HG03108 (cell line): ENCODE data around the gene AKAP13.

Source experiments
- ATAC-seq: cut with Tn5 transposase; IDR thresholded peaks from one replicate; pipeline ENCODE4 v1.9.1; 2021; ENCODE audit warnings: moderate library complexity; ENCODE audit not compliant: unreplicated experiment

Gene AKAP13

DNA sequence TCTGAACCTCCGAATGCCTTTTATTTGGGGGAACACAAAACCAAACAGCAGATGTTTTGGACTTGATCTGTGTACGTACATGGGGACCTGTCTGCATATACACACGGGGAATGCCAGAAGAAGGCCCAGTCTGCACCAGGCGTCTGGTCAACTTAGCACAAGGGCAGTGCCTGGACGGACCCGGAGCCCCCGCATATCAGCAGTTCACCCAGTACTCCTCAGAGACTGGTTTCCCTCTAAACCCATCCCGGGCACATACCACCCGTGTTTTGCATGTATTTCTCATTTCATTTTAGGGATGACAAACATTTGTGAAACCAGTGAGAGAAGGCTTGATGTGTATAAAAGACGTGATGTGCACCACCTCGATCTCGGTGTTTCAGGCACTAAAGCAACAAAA is 364.6 kb downstream of the AKAP13 start:
- no peak for ATAC-seq

DNA sequence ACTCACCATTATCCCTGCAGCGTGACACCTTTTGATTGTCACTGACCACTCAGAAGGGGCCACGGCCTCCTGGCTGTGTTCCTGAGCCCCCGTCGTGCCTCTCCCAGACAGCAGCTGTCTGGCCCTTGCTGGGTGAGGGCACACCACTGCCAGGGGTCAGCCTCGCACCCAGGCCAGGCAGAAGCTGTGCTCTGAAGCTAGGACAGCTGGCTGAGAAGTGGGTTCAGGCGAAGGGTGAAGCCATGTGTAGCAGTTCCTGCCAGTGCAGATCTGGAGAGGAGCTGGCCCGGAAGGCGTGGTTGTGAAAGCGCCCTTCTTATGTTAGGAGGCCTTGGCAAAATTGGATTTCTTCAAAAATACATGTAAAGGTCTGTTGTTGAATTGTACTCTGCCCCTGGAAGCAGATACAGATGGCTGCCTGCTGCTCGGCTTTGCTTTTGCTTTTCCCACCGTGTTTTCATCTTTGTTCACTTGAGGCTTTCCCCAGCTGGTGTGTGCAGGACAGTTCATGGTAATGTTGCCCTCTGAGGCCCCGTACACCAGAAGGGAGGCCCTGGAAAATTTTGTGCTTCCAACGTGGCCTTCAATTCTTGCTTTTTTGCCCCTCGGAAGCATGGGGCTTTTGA is 365.2 kb downstream of the AKAP13 start:
- ATAC-seq, result no peak

DNA sequence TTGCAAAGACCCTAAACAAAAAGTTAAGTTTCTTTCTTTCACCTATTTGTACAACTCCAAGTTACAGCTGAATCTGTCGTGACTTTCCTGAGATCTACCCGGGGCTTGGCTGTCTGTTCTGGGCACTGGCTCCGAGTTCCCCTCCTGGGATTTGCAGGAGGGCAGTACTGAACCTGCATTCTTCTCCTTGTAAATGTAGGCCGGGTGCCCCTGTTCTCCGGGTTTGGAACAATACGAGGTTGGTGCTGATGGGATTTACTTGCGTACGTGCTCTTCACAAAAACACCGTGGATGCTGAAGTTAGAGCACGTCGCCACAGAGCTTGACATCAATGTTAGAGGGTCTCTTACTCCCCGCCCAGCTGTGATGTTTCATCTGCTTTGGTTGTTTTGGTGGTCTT is 366.2 kb downstream of the AKAP13 start:
- no peak for ATAC-seq

DNA sequence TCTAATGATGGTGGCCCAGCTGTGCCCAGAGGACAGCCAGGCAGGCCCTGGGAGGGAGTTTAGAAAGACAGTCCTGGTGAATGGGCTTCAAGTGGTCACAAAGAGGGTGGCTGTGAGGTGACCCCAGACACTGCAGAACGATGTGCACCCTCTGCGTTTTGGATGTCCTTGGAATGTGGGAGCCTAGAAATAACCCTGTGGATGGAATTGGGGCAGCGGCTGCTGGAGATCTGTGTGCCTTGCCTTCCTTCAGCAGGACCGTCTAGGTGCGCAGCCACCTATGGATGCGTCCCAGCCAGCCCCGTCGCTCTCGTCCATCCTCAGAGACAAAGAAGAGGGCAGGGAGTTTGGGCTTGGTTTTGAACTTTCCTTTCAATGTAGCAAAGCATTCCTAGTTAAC is 367.8 kb downstream of the AKAP13 start:
- ATAC-seq, result no peak

DNA sequence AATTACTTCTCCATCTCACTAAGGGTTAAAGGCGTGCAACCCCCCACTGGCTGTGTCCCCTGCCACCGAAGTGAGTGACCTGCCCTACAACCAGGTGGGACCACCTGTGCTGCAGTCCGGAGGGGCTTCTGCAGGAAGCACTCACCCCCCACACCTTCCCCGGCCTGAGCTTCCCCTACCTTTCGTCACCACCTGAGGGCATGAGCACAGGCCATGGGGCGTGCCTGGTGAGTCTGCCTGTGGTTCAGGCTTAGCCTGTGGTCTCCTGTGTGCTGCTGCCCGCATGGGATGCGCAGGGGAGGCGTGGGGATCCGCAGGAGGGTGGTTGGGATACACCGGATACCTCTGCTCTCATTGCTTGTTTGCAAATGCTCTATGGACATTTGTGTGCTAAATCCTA is 368.3 kb downstream of the AKAP13 start:
- no peak for ATAC-seq

DNA sequence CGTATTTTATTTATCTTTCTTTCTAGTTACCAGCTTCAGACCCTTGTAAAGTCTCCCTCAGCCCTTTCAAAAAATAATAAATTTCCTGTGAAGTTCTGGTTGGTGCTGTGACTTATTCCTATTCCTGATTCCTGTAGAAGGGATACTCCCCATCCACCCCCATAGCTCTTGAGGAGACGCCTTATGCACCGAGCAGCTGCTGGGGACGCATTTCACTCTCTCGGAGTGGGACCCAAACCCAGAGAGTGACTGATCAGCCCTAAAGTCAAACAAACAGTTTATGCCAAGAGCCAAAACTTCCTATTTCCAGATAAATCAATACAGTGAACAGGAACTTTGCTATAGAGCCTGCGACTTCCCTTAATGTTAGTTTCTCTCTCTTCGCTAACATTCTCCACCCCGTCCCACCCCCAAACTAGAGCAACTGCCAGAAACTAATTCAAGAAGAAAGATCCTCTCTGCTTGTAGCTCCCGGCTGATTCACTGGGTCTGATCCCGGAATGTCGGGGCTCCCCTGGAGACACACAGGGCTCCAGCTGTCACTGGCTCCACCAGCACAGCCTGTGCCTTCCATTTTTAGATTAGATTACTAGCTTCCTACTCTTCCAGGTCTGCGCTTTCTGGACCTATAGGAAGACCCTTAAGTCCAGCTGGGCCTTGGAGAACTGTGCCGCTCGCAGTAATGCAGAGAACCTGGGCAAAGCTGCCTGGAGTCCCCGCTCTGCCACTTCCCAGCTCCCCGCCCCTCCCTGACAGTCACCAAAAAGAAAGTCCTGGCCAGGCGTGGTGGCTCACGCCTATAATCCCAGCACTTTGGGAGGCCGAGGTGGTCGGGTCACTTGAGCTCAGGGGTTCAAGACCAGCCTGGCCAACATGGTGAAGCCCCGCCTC is 369.1 kb downstream of the AKAP13 start:
- no peak for ATAC-seq

DNA sequence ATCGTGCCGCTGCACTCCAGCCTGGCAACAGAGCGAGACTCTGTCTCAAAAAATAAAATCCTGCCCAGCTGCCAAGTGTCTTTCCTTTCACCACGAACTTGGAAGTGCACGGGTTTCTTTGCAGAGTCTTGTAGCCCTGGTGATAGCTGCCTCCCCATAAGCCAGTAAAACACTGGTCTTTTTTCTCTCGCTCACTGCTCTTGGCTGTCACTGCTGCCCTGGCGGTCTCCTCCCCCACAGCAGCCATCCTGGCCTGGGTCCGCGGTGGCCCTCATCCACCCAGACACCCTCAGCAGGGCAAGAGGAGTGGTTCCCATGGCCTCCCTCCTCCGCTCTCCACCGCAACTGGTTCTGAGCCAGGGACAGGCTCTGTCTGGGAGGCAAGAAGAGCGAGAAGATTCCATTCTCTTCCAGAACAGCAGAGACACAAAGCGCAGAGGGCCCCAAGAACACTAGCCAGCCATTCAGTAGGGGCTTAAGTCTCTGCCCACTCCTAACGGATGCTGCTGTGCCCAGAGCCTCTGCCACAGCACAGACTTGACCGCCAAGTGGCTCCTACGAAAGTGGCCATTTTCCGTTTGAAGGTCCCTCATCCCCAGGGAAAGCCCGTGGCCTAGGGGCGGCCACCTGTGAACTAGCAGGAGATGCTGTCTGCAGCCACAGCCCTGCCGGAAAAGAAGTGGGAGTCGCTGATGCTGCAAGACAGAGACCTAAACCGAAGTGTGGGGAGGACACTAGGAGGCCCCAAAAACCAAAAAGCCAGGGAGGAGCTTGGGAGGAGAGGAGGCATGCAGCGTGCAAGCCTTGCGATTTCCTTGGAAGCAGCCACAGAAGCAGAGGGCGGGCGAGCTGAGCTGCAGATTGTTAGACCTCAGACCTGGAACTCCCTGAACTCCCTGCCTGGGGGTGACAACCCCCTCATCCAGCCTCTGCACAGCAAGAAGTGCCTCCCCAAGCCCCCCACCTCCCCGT is 370.2 kb downstream of the AKAP13 start:
- no peak for ATAC-seq

DNA sequence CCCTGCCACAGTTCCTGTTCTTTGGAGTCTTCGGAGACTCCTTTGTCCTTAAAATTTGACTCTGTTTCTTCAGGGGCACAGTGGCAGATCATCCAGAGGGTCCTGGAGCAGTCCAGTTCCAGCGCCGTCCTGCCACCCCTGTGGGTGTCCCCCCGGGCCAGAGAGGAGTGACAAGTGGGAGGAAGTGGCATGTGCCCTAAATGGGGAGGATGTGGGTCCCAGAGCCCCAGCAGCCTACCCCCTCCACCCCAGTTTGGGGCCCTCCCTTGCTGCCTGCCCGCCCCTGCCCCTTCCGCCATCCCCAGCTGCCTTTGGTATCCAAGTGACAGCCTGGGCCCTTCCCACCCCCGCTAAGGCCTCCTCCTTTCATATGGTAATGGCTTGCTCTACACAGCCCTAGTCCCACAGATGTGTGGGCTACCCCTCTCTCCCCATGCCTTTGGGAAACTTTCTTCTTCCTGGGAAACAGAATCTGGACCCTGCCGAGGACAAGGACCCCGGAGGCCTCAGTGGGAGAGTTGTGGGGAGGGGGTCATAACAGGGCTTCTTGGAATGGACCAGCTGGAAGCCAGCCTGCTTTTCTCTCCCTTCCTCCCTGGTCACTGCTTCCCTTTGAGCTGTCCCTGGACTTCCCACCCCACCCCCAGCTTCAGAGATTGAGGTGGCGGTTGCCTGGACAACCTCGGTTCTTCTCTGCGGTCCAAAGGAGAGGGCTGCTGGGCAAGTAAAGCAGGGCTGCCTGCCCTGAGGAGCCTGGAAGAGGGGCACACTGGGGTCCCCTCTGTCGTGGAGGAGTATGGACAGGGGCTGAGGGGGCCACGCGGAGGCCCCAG is 371.1 kb downstream of the AKAP13 start:
- ATAC-seq, result no peak

DNA sequence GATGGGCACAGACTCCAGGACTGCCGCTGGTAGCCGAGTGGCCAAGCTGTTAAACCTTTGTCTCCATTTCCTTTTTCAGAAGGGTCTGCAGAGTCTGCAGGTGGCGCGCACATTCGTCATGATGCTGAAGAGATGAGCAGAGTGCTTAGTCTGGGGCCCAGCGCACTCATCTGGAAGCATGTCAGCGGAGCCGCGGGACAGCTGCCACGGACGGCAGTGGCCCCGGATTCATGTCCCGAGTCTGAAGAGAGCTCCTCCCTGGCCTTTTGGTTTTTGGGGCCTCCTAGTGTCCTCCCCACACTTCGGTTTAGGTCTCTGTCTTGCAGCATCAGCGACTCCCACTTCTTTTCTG is 371.7 kb downstream of the AKAP13 start:
- ATAC-seq, result no peak

DNA sequence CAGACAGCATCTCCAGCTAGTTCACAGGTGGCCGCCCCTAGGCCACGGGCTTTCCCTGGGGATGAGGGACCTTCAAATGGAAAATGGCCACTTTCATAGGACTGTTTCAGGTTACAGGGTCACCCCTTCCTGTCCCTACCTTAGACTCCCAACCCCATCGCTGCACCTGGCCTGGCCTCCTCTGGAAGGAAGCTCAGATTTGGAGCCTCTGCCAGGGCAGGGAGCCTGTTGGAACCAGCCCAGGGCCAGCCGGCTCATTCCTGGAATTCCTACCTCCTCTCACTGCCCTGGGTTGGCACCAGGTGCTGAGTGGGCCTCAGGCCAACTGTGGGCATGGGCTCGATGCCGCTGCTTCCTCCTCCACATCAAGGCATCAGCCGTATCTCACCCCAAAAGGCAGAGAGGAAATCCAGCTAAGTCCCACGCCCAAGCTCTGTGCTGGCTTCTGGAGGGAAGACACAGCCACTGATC is 372.1 kb downstream of the AKAP13 start:
- no peak for ATAC-seq

DNA sequence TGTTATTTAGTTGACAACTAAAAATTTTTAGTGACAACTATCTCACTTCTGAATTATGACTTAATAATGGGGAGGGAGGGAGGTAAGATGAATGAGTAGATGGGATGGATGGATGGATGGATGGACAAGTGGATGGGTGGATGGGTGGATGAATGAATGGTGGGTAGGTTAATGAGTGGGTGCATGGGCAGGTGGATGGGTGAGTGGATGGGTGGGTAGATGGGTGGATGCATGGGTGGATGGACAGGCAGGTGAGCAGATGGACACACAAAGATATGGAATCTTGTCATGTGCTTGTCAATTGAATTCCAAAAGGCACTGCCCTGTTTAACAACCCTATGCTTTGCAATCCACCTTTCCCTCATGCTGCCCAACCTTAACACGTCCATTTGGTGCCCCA is 372.9 kb downstream of the AKAP13 start:
- no peak for ATAC-seq

DNA sequence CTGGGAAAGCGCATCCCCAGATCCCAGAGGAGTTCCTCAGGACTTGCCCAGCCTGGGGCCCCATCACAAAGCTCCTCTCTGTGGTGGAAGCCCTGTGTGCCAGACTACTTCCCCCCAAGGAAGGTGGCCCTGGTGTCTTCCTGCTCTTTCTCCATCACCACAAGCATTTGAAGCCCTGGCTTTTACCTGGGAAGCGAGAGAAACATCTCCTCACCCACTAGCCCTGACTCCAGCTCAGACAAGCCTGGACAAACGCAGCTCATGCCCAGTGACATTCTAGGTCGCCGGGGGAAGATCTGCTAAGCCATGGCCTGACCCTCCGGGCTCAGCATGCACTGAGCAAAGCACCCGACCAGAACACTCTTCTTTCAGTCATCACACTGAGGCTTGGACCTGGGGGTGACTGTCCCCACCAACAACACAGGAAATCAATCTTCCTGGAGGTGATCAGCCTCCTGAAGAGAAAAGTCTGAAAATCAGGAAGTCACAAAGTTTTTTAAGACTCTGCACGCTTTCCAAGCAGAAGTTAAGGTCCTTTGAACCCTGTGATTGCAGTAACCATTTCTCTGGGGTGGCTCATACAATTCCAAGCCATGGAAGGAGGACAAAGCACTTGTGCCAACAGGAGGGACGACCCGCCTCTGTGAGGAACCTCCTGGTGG is 373.5 kb downstream of the AKAP13 start:
- ATAC-seq, result no peak

DNA sequence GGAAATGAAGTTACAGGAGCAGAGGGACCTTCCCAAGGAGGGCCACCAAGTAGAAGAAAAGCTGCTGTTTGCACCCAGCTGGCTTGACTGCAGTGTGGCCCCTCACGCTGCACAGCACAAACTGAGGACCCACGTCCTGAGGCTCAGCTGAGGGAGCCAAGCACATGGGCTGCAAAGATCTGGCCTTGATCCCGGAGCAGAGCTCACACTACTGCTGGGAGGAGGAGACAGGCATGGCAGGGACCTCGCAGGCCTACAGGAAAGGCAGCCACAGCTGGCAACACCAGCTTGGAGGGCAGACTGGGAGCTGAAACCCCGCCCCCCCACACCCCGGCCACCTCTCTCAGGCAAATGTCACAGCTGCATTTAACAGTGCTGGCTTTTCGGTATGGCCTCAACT is 374.6 kb downstream of the AKAP13 start:
- no peak for ATAC-seq

DNA sequence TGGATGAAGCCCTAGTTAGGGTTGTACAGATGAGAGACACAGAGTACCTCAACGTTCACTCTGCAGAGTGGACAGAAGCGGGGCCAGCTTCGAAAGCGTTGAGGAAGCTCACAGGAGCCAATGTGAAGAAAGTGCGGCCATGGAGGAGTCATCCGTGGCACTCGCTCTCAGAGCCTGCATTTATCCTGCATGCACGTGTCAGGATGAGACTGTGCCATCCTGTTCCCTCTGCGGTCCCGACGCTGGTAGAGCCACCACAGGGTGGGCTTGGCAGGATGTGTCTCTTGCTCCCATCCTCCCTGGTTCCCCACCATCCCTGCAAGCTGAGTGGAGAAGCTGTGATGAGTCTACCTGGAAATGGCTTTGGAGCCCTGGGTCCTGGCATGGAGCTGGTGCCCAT is 375.1 kb downstream of the AKAP13 start:
- no peak for ATAC-seq

DNA sequence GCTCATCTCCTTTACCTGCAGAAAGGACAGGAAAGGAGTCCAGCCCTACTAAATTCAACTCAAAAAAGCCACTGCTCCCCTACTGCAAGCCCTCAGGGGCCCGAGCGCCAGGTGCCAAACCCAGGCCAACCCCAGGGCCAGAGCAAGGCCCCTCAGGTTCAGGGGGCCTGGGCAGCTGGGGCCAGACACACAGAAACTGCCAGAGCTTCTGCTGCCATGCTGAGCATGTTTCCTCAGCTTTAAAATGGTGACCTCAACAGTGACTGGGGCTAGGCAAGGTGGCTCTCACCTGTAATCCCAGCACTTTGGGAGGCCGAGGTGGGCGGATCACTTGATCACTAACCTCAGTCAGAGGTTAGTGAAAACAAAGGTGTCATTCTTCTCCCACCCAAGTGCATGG is 375.5 kb downstream of the AKAP13 start:
- ATAC-seq, result no peak

DNA sequence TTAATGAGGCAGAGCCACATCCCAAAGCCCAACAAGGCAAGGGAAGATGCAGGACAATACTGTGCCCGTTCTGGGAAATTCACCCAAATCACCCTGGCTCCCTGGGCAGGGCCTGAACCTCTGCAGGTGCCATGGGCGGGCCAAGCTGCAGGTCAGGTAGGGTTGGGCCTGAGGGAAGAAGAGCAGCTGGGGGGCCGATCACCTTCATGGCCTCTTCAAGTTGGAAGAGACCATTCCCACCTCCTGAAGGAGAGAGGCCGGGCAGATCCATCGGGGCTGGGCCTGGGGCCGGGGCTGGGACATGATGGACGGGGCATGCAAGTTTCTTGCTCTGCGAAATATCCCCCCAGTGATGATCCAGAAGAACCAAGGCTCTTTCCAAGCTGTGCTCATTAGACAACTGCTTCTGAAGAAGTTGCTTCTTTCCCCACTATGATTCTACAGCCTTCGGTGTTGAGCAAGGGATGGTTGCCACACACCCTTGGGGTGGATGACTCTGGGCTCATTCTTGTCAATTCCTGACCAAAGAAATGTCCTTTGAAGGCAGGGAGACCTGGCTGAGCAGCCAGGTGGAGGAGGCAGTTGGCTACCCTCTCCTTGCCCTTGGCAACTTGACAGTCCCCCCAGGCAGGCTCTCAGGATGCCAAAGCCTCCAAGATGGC is 376.1 kb downstream of the AKAP13 start:
- ATAC-seq, result no peak

DNA sequence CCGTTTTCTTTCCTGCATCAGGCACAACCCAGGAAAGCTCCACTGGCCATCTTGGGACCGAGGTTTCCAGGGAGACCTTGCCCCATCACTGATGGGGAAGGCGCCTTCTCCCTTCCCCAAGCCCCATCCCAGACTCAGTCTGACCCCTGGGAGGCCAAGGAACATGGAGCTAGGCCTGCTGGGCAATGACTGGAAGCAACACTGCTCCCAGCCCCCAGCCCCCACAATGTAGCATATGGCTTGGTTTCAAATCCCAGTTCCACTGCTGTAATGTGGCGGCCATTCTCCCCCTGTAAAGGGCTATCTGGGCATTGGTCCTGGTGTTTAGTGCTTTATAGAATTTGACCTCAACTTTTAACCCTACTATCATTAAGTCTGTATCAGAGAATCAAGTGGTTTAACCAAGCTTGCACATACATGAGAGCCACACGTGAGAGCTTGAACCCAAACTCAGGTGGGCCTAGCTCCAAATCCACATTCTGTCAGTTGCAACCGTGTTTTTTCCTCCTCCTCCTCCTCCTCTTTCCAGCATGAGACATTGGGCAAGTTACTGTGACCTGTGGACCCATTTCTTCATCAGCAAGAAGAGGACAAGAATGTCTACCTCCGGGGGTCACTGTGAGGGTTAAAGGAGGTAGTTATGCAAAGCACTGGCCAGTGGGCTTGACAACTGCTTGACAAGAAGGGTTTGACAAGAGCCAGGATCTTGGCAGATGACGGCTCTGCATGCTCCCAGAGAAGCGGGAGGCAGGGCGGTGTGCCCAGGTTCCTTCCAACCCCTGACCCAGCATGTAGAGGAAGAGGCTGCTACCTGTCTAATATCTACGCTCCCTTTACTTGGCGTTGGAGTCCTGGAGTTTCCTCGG is 376.9 kb downstream of the AKAP13 start:
- ATAC-seq, result no peak

DNA sequence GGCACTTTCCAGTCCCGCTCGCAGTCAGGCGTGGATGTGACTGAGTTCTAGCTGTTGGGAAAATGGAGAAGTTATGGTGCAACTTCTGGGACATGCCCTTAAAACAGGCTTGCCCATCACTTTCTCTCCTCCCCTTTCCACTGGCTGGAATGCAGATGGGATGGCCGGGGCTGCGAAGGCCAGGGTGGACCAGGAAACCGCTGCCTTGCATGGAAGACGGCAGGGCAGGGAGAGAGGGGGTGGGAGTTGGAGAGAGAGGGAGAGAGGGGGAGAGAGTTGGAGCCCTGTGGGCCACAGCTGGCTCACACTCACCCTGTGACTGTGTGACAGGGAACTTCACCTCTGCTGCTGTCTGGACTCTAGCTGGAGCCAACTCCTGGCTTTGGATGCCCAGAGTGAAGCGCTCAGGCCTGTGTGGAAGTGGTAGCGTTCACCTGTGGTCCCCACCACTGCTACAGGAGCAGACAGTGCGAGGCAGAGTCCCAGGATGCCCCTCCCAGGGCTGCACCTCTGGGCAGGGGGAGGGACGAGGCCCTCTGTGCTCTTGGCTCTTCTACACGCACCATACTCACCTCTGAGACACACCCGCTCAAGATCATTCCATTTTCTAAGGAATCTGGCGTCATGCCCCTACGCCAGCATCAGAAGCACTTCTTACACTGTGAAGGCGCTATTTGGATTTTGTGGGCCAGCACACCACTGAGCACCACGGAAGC is 377.7 kb downstream of the AKAP13 start:
- ATAC-seq, result no peak
